GM12878 (cell line): ENCODE data around the gene C2orf68.
"Not testable (repeated sequence)": the region's sequence is repeated elsewhere in the genome, so short reads cannot be mapped to it uniquely, and the experiment has no call there.

Source experiments
- BRCA1 ChIP-seq: IDR thresholded peaks from 2 replicates; pipeline ENCODE4 v1.6.1; 2011; ENCODE audit warnings: low read depth, low read length, improper control_type of control experiment
- EP300 ChIP-seq, 2 experiments: fragments of 150-350 bp in 1 of 2; IDR thresholded peaks; 2 replicates each; pipeline ENCODE4 v1.6.1; 2011 to 2012; ENCODE audit warnings: low read depth in 2 of 2, low read length in 2 of 2, borderline replicate concordance in 1 of 2, improper control_type of control experiment in 1 of 2, inconsistent platforms in 1 of 2; ENCODE audit not compliant: control insufficient read depth in 1 of 2
- FOS ChIP-seq: IDR thresholded peaks from 3 replicates; pipeline ENCODE4 v1.6.1; 2011; ENCODE audit warnings: borderline replicate concordance; ENCODE audit not compliant: insufficient read length; ENCODE audit errors: extremely low read depth
- MAX ChIP-seq: IDR thresholded peaks from 2 replicates; pipeline ENCODE4 v1.6.1; 2012; ENCODE audit warnings: low read depth, low read length, improper control_type of control experiment
- POLR2AphosphoS5 ChIP-seq: IDR thresholded peaks from 2 replicates; pipeline ENCODE4 v1.6.1; 2011; ENCODE audit warnings: mild to moderate bottlenecking, low read length, inconsistent platforms
- RAD21 ChIP-seq: IDR thresholded peaks from 2 replicates; pipeline ENCODE4 v1.6.1; 2011; ENCODE audit warnings: mild to moderate bottlenecking, low read depth, low read length, moderate library complexity; ENCODE audit not compliant: insufficient read depth
- SMC3 ChIP-seq: IDR thresholded peaks from 2 replicates; pipeline ENCODE4 v1.6.1; 2011; ENCODE audit warnings: low read length, improper control_type of control experiment, borderline replicate concordance
- SP1 ChIP-seq: IDR thresholded peaks from one replicate; pipeline ENCODE4 v1.6.1; 2011; ENCODE audit warnings: low read depth, low read length
- ZNF384 ChIP-seq: IDR thresholded peaks from 2 replicates; pipeline ENCODE4 v1.6.1; 2012; ENCODE audit warnings: low read depth, mild to moderate bottlenecking, low read length, improper control_type of control experiment, borderline replicate concordance
- TF ChIP-seq, protein P1 (sequence below), 3 experiments: IDR thresholded peaks in 2 of 3; conservative IDR thresholded peaks in 1 of 3; 2 replicates each; pipeline ENCODE4 v1.5.1; 2011; ENCODE audit warnings: low read depth in 3 of 3, low read length in 3 of 3, mild to moderate bottlenecking in 3 of 3, control low read depth in 2 of 3, moderate library complexity in 2 of 3, inconsistent platforms in 1 of 3, mixed read lengths in 1 of 3; ENCODE audit not compliant: control insufficient read depth in 2 of 3, insufficient read depth in 1 of 3; ENCODE audit errors: extremely low read depth in 1 of 3
- TF ChIP-seq, protein P2 (sequence below): IDR thresholded peaks from 2 replicates; pipeline ENCODE4 v1.6.1; 2011; ENCODE audit warnings: low read depth, mild to moderate bottlenecking, low read length, moderate library complexity, borderline replicate concordance; ENCODE audit errors: extremely low read depth

- TF ChIP-seq, protein P1, sequence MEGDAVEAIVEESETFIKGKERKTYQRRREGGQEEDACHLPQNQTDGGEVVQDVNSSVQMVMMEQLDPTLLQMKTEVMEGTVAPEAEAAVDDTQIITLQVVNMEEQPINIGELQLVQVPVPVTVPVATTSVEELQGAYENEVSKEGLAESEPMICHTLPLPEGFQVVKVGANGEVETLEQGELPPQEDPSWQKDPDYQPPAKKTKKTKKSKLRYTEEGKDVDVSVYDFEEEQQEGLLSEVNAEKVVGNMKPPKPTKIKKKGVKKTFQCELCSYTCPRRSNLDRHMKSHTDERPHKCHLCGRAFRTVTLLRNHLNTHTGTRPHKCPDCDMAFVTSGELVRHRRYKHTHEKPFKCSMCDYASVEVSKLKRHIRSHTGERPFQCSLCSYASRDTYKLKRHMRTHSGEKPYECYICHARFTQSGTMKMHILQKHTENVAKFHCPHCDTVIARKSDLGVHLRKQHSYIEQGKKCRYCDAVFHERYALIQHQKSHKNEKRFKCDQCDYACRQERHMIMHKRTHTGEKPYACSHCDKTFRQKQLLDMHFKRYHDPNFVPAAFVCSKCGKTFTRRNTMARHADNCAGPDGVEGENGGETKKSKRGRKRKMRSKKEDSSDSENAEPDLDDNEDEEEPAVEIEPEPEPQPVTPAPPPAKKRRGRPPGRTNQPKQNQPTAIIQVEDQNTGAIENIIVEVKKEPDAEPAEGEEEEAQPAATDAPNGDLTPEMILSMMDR (IDR thresholded peaks at IDR 0.05 in 2 of 3, conservative IDR thresholded peaks at IDR 0.05 in 1 of 3; ENCODE audit: control insufficient read depth in 2 of 3, extremely low read depth in 1 of 3, insufficient read depth in 1 of 3, low read depth in 3 of 3, low read length in 3 of 3): not testable (repeated sequence)
- not testable (repeated sequence) for TF ChIP-seq BRCA1; RAD21; EP300 (IDR thresholded peaks at IDR 0.05; ENCODE audit: borderline replicate concordance in 1 of 2, control insufficient read depth in 1 of 2, low read depth in 2 of 2, low read length in 2 of 2); SMC3; FOS; MAX; ZNF384; SP1; POLR2AphosphoS5
- TF ChIP-seq, protein P2, sequence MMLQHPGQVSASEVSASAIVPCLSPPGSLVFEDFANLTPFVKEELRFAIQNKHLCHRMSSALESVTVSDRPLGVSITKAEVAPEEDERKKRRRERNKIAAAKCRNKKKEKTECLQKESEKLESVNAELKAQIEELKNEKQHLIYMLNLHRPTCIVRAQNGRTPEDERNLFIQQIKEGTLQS: not testable (repeated sequence)
Measured at GRCh38 chr2:85614757-85615156, 2.9 kb upstream of the C2orf68 start.
